Ishikawa (cell line): ENCODE measurements around the gene NCBP1.
A peak's percentile ranks its signal among the peaks of the same experiment; 100 is the strongest.

Experiments used
- CEBPB ChIP-seq: IDR thresholded peaks from 2 replicates; pipeline ENCODE4 v1.6.1; 2012
- CREB1 ChIP-seq: IDR thresholded peaks from 2 replicates; pipeline ENCODE4 v1.6.1; 2012; ENCODE audit warnings: low read depth
- EGR1 ChIP-seq: IDR thresholded peaks from 2 replicates; pipeline ENCODE4 v1.6.1; 2012
- EP300 ChIP-seq: IDR thresholded peaks from 2 replicates; pipeline ENCODE4 v1.6.1; 2012; ENCODE audit warnings: borderline replicate concordance
- FOXM1 ChIP-seq: IDR thresholded peaks from 2 replicates; pipeline ENCODE4 v1.6.1; 2012; ENCODE audit warnings: low read depth, borderline replicate concordance
- MAX ChIP-seq: IDR thresholded peaks from 2 replicates; pipeline ENCODE4 v1.6.1; 2012
- NFIC ChIP-seq: IDR thresholded peaks from 2 replicates; pipeline ENCODE4 v1.6.1; 2012
- RAD21 ChIP-seq: IDR thresholded peaks from 2 replicates; pipeline ENCODE4 v1.6.1; 2012; ENCODE audit warnings: low read depth
- TAF1 ChIP-seq: IDR thresholded peaks from 2 replicates; pipeline ENCODE4 v1.6.1; 2012; ENCODE audit warnings: low read depth, mild to moderate bottlenecking
- TCF12 ChIP-seq: IDR thresholded peaks from 2 replicates; pipeline ENCODE4 v1.6.1; 2012; ENCODE audit warnings: low read depth
- TEAD4 ChIP-seq: IDR thresholded peaks from 2 replicates; pipeline ENCODE4 v1.6.1; 2012
- YY1 ChIP-seq: IDR thresholded peaks from 2 replicates; pipeline ENCODE4 v1.6.1; 2012; ENCODE audit warnings: low read depth
- ZBTB7A ChIP-seq: IDR thresholded peaks from 2 replicates; pipeline ENCODE4 v1.6.1; 2012; ENCODE audit warnings: low read depth
- TF ChIP-seq, protein P1 (sequence below): IDR thresholded peaks from 2 replicates; pipeline ENCODE4 v1.6.1; 2012; ENCODE audit warnings: low read depth, mild to moderate bottlenecking
- TF ChIP-seq, protein P2 (sequence below): IDR thresholded peaks from 2 replicates; pipeline ENCODE4 v1.6.1; 2012

Gene NCBP1

DNA sequence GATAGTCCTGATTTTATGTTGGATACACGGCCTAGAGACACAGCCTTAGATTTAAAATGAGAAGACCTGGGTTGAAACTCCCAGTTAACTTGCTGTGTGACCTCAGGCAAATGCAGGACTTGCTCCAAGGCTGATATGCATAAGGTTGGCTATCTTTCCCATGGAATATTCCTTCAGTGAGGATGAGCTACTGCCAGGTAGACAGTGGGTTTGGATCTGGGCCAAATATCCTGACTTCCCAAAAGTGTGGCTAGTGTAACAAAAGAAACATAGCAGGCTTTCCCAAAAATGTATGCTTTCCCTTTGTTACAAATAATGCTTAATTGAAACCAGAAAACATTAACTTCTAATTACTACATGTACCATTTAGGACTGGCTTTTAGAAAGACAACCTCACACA, 64.2 kb downstream of the NCBP1 start:
- TF ChIP-seq NFIC = peak; percentile 53; the same call in 1 of the 2 replicates
- TF ChIP-seq, protein P1, sequence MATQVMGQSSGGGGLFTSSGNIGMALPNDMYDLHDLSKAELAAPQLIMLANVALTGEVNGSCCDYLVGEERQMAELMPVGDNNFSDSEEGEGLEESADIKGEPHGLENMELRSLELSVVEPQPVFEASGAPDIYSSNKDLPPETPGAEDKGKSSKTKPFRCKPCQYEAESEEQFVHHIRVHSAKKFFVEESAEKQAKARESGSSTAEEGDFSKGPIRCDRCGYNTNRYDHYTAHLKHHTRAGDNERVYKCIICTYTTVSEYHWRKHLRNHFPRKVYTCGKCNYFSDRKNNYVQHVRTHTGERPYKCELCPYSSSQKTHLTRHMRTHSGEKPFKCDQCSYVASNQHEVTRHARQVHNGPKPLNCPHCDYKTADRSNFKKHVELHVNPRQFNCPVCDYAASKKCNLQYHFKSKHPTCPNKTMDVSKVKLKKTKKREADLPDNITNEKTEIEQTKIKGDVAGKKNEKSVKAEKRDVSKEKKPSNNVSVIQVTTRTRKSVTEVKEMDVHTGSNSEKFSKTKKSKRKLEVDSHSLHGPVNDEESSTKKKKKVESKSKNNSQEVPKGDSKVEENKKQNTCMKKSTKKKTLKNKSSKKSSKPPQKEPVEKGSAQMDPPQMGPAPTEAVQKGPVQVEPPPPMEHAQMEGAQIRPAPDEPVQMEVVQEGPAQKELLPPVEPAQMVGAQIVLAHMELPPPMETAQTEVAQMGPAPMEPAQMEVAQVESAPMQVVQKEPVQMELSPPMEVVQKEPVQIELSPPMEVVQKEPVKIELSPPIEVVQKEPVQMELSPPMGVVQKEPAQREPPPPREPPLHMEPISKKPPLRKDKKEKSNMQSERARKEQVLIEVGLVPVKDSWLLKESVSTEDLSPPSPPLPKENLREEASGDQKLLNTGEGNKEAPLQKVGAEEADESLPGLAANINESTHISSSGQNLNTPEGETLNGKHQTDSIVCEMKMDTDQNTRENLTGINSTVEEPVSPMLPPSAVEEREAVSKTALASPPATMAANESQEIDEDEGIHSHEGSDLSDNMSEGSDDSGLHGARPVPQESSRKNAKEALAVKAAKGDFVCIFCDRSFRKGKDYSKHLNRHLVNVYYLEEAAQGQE = no peak

DNA sequence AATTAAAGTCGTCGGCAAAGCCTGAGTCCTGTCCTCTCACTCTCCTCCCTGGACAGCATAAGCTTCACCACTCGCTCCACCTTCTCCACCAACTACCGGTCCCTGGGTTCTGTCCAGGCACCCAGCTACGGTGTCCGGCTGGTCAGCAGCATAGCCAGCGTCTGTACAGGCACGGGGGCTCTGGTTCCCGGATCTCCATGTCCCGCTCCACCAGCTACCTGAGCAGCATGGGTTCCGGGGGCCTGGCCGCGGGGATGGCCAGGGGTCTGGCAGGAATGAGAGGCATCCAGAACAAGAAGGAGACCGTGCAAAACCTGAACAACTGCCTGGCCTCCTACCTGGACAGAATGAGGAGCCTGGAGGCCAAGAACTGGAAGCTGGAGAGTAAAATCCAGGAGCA, 65.2 kb downstream of the NCBP1 start:
- TF ChIP-seq YY1 (no peak), ZBTB7A (no peak), TCF12 (no peak), NFIC (no peak), EGR1 (no peak), TAF1 (no peak), EP300 (no peak), TEAD4 (no peak), CREB1 (no peak), RAD21 (no peak), MAX (no peak), FOXM1 (no peak), CEBPB (no peak)
- TF ChIP-seq, protein P2, sequence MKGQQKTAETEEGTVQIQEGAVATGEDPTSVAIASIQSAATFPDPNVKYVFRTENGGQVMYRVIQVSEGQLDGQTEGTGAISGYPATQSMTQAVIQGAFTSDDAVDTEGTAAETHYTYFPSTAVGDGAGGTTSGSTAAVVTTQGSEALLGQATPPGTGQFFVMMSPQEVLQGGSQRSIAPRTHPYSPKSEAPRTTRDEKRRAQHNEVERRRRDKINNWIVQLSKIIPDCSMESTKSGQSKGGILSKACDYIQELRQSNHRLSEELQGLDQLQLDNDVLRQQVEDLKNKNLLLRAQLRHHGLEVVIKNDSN = no peak
- TF ChIP-seq, protein P1 = no peak

DNA sequence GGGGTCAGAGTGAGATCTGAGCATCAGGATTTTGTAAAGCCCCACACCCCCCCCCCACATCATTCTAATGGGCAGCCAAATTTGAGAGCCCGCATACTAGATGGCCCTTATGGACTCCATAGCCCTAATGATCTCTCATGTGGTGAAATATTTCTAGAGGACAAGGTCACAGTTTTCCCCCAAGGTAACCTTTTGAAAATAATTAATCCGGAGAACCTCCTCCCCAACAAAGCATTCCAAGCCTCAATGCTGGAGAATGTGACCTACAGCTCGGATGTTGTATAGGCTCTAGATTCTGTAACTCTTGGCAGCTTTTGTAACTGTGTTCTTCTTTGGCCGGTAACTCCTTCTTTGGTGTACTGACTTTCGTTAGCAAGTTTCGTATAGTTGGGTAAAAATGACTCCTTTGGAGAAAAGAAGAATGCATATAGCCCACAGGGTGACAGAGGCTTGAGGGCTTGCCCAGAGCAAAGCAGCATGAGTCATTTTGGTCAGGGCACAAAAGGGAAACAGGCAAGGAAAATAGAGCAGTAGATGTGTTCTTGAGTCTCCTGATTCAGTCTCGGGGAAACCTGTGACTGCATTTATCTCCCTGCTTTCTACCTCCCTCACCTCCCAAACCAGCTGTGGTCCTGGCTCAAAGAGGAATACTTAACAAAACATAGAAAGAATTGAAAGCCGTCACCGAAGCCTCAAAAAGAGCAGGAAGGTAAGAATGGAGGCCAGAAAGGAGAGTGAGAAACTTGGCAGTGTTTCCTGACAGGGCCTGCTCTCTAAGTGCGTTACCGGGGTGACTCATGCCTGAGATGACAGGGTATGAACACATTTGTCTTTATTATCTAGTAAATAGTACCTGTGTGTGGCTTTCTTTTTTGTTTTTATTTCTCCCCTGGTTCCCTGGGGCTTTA, 70.1 kb downstream of the NCBP1 start:
- TF ChIP-seq CREB1 (no peak), NFIC (peak; percentile 67), EP300 (no peak), TAF1 (no peak), YY1 (no peak), RAD21 (no peak), FOXM1 (no peak), TCF12 (peak; percentile 19; the same call in 1 of the 2 replicates), ZBTB7A (no peak), MAX (peak; percentile 43; the same call in 1 of the 2 replicates), CEBPB (no peak)
- TF ChIP-seq, protein P1 = no peak

DNA sequence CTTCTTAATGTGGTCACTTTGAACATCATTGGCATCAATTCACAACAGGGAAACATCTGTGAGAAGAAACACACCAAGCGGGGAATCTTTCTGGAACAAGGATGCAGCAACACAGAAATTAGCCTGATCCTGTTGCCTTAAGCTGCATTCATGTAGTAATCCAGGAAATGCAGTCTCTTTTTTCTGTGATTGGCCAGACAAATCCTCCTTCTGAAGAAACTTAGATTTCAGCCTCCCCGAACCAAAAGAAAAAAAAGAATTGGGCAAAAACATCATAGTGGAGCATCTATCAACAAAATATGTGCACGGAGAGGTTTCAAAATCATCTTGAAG, 70.7 kb downstream of the NCBP1 start:
- no peak for TF ChIP-seq FOXM1
- TF ChIP-seq, protein P2 = no peak
- no peak for TF ChIP-seq NFIC
- TF ChIP-seq EP300 = no peak

- TF ChIP-seq TCF12 = no peak
- TF ChIP-seq MAX = no peak
- no peak for TF ChIP-seq NFIC
- no peak for TF ChIP-seq TAF1
- no peak for TF ChIP-seq FOXM1
- TF ChIP-seq, protein P1 = no peak
- TF ChIP-seq CEBPB = no peak
These were observed 71.2 kb downstream of the NCBP1 start for GRCh38 chr9:97704851-97705250.
